Measurements from ENCODE around the gene CRTC1.
A peak's percentile ranks its signal among the peaks of the same experiment; 100 is the strongest.
"Not testable (repeated sequence)": the region's sequence is repeated elsewhere in the genome, so short reads cannot be mapped to it uniquely, and the experiment has no call there.

CRTC1 gene

GRCh38 chr19:18807861-18808331 is 124.4 kb downstream of the CRTC1 start:
- no peak for DNase-seq
- in situ Hi-C loops (cut with MboI; ENCODE audit: low pct_unique_long_range_greater_than_20kb, low sequenced_read_pairs): no loop called here

- DNase-seq: peak; percentile 76
Observed at GRCh38 chr19:18809149-18809868, 125.8 kb downstream of the CRTC1 start.

GRCh38 chr19:18811638-18812037 is 128.2 kb downstream of the CRTC1 start:
- in situ Hi-C loops (cut with MboI; ENCODE audit: low pct_unique_long_range_greater_than_20kb, low sequenced_read_pairs): not testable (repeated sequence)

More at GRCh38 chr19:18809149-18809868, 125.8 kb downstream of the CRTC1 start:
- in situ Hi-C loops (cut with MboI; ENCODE audit: low pct_unique_long_range_greater_than_20kb, low sequenced_read_pairs): no loop called here

GRCh38 chr19:18814063-18814462 is 130.6 kb downstream of the CRTC1 start:
- in situ Hi-C loops (cut with MboI; ENCODE audit: low pct_unique_long_range_greater_than_20kb, low sequenced_read_pairs): no loop called here
- DNase-seq: no peak

More at GRCh38 chr19:18811638-18812037, 128.2 kb downstream of the CRTC1 start:
- DNase-seq: not testable (repeated sequence)

GRCh38 chr19:18815673-18816072 is 132.2 kb downstream of the CRTC1 start:
- DNase-seq: no peak
- in situ Hi-C loops (cut with MboI; ENCODE audit: low pct_unique_long_range_greater_than_20kb, low sequenced_read_pairs): no loop called here

GRCh38 chr19:18816645-18817044 is 133.2 kb downstream of the CRTC1 start:
- in situ Hi-C loops (cut with MboI; ENCODE audit: low pct_unique_long_range_greater_than_20kb, low sequenced_read_pairs): not testable (repeated sequence)

GRCh38 chr19:18817574-18817973 is 134.1 kb downstream of the CRTC1 start:
- DNase-seq: no peak
- in situ Hi-C loops (cut with MboI; ENCODE audit: low pct_unique_long_range_greater_than_20kb, low sequenced_read_pairs): no loop called here

More at GRCh38 chr19:18816645-18817044, 133.2 kb downstream of the CRTC1 start:
- not testable (repeated sequence) for DNase-seq

GRCh38 chr19:18828786-18829185 is 145.3 kb downstream of the CRTC1 start:
- no peak for DNase-seq
- in situ Hi-C loops (cut with MboI; ENCODE audit: low pct_unique_long_range_greater_than_20kb, low sequenced_read_pairs): no loop called here

- DNase-seq: no peak
- in situ Hi-C loops (cut with MboI; ENCODE audit: low pct_unique_long_range_greater_than_20kb, low sequenced_read_pairs): no loop called here
Observed at GRCh38 chr19:18830488-18830887, 147.0 kb downstream of the CRTC1 start.

- peak; percentile 92 for DNase-seq
- in situ Hi-C loops (cut with MboI; ENCODE audit: low pct_unique_long_range_greater_than_20kb, low sequenced_read_pairs): no loop called here
Observed at GRCh38 chr19:18831524-18832305, 148.2 kb downstream of the CRTC1 start, which contains the start of gene UPF1. UPF1 (plus strand) TSS chr19:18831959; CDS start chr19:18832210, 251 bp downstream.
